A549 (cell line): Measurements from ENCODE around the gene EPS15. TPM values are rescaled to one million over a fixed set of nuclear protein-coding genes. Genes with fewer than 3 reads are reported as not detected.

Experiments
- ATAC-seq, 2 experiments: fragments of 200-7000 bp in 1 of 2; fragments of >200 bp in 1 of 2; cut with Nextera tagmentation in 1 of 2; cut with Tn5 transposase in 1 of 2; 3 replicates each; pipeline versions ENCODE4 v1.8.0 to v1.9.1; 2018 to 2020; ENCODE audit warnings: mild to moderate bottlenecking in 1 of 2, moderate library complexity in 1 of 2
- CTCF ChIA-PET: fragments of 300-600 bp; sonication (Branson Sonifier 250); formaldehyde crosslinking; extraction: SDS; loops from one replicate; lab custom pipeline; 2021; ENCODE audit warnings: antibody characterized with exemption, inconsistent platforms; lab: Yijun Ruan, JAX
- POLR2A ChIA-PET: fragments of 350-600 bp; formaldehyde crosslinking; extraction: SDS; loops from one replicate; lab custom pipeline; 2021; ENCODE audit warnings: antibody characterized with exemption, inconsistent platforms; lab: Yijun Ruan, JAX
- DNase-seq, 2 experiments: peaks; one replicate each; pipeline versions ENCODE4 v3.0.0 to v3.0.0-alpha.2; 2011 to 2016; ENCODE audit warnings: low read depth in 1 of 2, low spot score in 1 of 2
- FAIRE-seq: peaks from 2 replicates; lab custom pipeline; 2011; peaks lifted over from hg19 to GRCh38; lab: Jason Lieb, UNC
- H3K27ac ChIP-seq, 2 experiments: fragments of >200 bp; sonication (Bioruptor Twin); formaldehyde crosslinking; 3 replicates each; pipeline ENCODE4 v1.5.1; 2016 to 2017
- H3K4me1 ChIP-seq: fragments of >200 bp; sonication (Bioruptor Twin); formaldehyde crosslinking; 3 replicates; pipeline ENCODE4 v1.6.1; 2016
- H3K4me2 ChIP-seq: fragments of >200 bp; sonication (Bioruptor Twin); formaldehyde crosslinking; 3 replicates; pipeline ENCODE4 v1.6.1; 2016
- H3K4me3 ChIP-seq: fragments of >200 bp; sonication (Bioruptor Twin); formaldehyde crosslinking; 3 replicates; pipeline ENCODE4 v1.5.1; 2016
- H3K9me3 ChIP-seq: fragments of >200 bp; sonication (Bioruptor Twin); formaldehyde crosslinking; 3 replicates; pipeline ENCODE4 v1.6.1; 2016
- CBX8 ChIP-seq: fragments of 200-600 bp; sonication (generic); IDR thresholded peaks from 2 replicates; pipeline ENCODE4 v1.6.1; 2016
- CEBPB ChIP-seq, 2 experiments: fragments of >200 bp in 1 of 2; sonication (Bioruptor Twin) in 1 of 2; formaldehyde crosslinking in 1 of 2; IDR thresholded peaks; 2 replicates each; pipeline ENCODE4 v1.6.1; 2012 to 2016
- EHF ChIP-seq: fragments of 250-450 bp; sonication (Bioruptor Pico); IDR thresholded peaks from 2 replicates; pipeline ENCODE4 v1.5.0; 2020; ENCODE audit warnings: mild to moderate bottlenecking
- EHMT2 ChIP-seq: fragments of 200-600 bp; sonication (generic); IDR thresholded peaks from 2 replicates; pipeline ENCODE4 v1.6.1; 2016; ENCODE audit warnings: antibody characterized with exemption, low read depth, mild to moderate bottlenecking, moderate library complexity
- EP300 ChIP-seq, 2 experiments: fragments of >200 bp; sonication (Bioruptor Twin); formaldehyde crosslinking; IDR thresholded peaks; 2 replicates in 1 of 2; 3 replicates in 1 of 2; pipeline ENCODE4 v1.6.1; 2016 to 2017
- ESRRA ChIP-seq: fragments of 150-350 bp; IDR thresholded peaks from 2 replicates; pipeline ENCODE4 v1.6.1; 2014; ENCODE audit warnings: mild to moderate bottlenecking, low read length, borderline replicate concordance
- FOXS1 ChIP-seq: fragments of 250-450 bp; sonication (Bioruptor Pico); IDR thresholded peaks from 2 replicates; pipeline ENCODE4 v1.5.0; 2020; ENCODE audit warnings: mild to moderate bottlenecking, moderate library complexity
- HMGXB4 ChIP-seq: fragments of 250-450 bp; sonication (Bioruptor Pico); IDR thresholded peaks from 2 replicates; pipeline ENCODE4 v1.5.0; 2021; ENCODE audit warnings: mild to moderate bottlenecking, moderate library complexity, borderline replicate concordance
- HOXA7 ChIP-seq: fragments of 250-450 bp; sonication (Bioruptor Pico); IDR thresholded peaks from 2 replicates; pipeline ENCODE4 v1.5.0; 2020; ENCODE audit warnings: mild to moderate bottlenecking, moderate library complexity
- KDM1A ChIP-seq: fragments of 200-600 bp; sonication (generic); IDR thresholded peaks from 2 replicates; pipeline ENCODE4 v1.6.1; 2016; ENCODE audit warnings: low read depth, mild to moderate bottlenecking
- KDM5A ChIP-seq: fragments of 200-600 bp; sonication (generic); IDR thresholded peaks from 2 replicates; pipeline ENCODE4 v1.6.1; 2016; ENCODE audit warnings: antibody characterized with exemption, mild to moderate bottlenecking
- MAFK ChIP-seq: fragments of 450-650 bp; IDR thresholded peaks from 2 replicates; pipeline ENCODE4 v1.6.1; 2014; ENCODE audit not compliant: partially characterized antibody
- MAZ ChIP-seq: fragments of 150-350 bp; IDR thresholded peaks from 2 replicates; pipeline ENCODE4 v1.6.1; 2014; ENCODE audit warnings: antibody characterized with exemption, low read depth, low read length, borderline replicate concordance
- MYC ChIP-seq: IDR thresholded peaks from 2 replicates; pipeline ENCODE4 v1.6.1; 2012; ENCODE audit warnings: mild to moderate bottlenecking, inconsistent platforms, low read length, improper control_type of control experiment, borderline replicate concordance
- RARB ChIP-seq: fragments of 250-450 bp; sonication (Bioruptor Pico); IDR thresholded peaks from 2 replicates; pipeline ENCODE4 v1.8.0; 2021; ENCODE audit warnings: mild to moderate bottlenecking, moderate library complexity
- RNF2 ChIP-seq: fragments of 200-600 bp; sonication (generic); IDR thresholded peaks from 2 replicates; pipeline ENCODE4 v1.6.1; 2016; ENCODE audit warnings: low read depth, mild to moderate bottlenecking, antibody characterized with exemption, moderate library complexity, borderline replicate concordance
- SREBF2 ChIP-seq: fragments of 450-650 bp; IDR thresholded peaks from 2 replicates; pipeline ENCODE4 v1.6.1; 2014; ENCODE audit warnings: mild to moderate bottlenecking, moderate library complexity
- TP53 ChIP-seq: fragments of 250-450 bp; sonication (Bioruptor Pico); IDR thresholded peaks from 2 replicates; pipeline ENCODE4 v1.5.0; 2021; ENCODE audit warnings: mild to moderate bottlenecking, moderate library complexity
- ZSCAN20 ChIP-seq: fragments of 250-450 bp; sonication (Bioruptor Pico); IDR thresholded peaks from 2 replicates; pipeline ENCODE4 v1.8.0; 2022; ENCODE audit warnings: mild to moderate bottlenecking, moderate library complexity
- WGBS: methylation state at CpG from one replicate; pipeline ENCODE4 v1.1.6; 2017; ENCODE audit errors: missing lambda C conversion rate; 5-methylcytosine and 5-hydroxymethylcytosine counted together
- polyA plus RNA-seq, 4 experiments: library from polyadenylated mRNA; depleted of rRNA in 3 of 4; stranded (reverse); fragments of >200 nt; fragmentation: RNase III in 1 of 4; extraction: RNeasy Plus Mini Kit Qiagen cat#74134 plus additional on column Dnase treatment in 1 of 4; gene quantifications; 2 replicates in 3 of 4; 3 replicates in 1 of 4; pipeline ENCODE4 v1.2.3, GENCODE V29; 2011 to 2017
- TF ChIP-seq, protein P1 (sequence below): fragments of >200 bp; sonication (Bioruptor Twin); formaldehyde crosslinking; IDR thresholded peaks from 2 replicates; pipeline ENCODE4 v1.6.1; 2016
- TF ChIP-seq, protein P2 (sequence below): fragments of 150-350 bp; IDR thresholded peaks from 2 replicates; pipeline ENCODE4 v1.6.1; 2014; ENCODE audit warnings: low read depth, mild to moderate bottlenecking, low read length
- TF ChIP-seq, protein P3 (sequence below): fragments of 450-650 bp; IDR thresholded peaks from 2 replicates; pipeline ENCODE4 v1.6.1; 2014; ENCODE audit warnings: antibody characterized with exemption

The EPS15 gene
- polyA plus RNA-seq, 2 of the 4 experiments (the other 2 are of a cell fraction) = 10.9 to 35.4 TPM

DNA sequence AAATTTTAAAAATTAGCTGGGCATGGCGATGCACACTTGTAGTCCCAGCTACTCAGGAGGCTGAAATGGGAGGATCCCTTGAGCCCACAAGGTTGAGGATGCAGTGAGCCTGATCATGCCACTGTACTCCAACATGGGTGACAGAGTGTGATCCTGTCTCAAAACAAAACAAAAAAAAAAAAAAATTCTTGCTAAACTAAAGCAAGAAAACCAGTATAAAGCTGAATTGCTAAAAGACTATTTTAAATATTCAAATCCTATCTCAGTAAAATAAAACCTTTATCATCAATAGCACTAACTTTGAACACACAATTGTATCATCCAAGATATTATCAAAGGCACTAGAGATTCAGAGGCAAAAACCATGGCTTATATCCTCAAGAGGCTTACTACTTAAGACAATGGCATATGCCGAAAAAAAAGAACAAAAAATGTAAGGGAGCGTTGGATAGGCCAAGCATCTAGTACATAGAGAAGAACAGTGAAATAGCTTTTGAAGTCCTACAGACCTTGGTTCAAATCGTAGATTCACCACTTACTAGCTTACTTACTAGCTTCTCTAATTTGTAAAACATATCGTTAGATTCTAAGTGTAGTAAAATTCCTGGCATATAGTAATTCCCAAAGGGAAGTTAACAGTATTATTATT, 3.6 kb downstream of the EPS15 start:
- FAIRE-seq = no peak
- H3K4me1 ChIP-seq = peaks cover 24% of the 10 kb centered on the region; the same call in 2 of the 3 replicates
- no peak overlapping the region for H3K4me3 ChIP-seq
- no peak for ATAC-seq
- TF ChIP-seq MYC = no peak
- TF ChIP-seq CEBPB (IDR thresholded peaks at IDR 0.05) = no peak
- TF ChIP-seq, protein P1, sequence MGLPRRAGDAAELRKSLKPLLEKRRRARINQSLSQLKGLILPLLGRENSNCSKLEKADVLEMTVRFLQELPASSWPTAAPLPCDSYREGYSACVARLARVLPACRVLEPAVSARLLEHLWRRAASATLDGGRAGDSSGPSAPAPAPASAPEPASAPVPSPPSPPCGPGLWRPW = no peak
- no peak for TF ChIP-seq FOXS1 (CRISPR knock-in tag)
- 90% methylated on average over 5 of the region's 5 CpGs for WGBS
- POLR2A ChIA-PET = interaction anchor here (0.6 kb wide), 1 partner anchor 94 kb away, joined by 3 read pairs; no protein-coding TSS in a partner anchor
- H3K27ac ChIP-seq = no peak overlapping the region
- DNase-seq = no peak
- no peak overlapping the region for H3K4me2 ChIP-seq
- CTCF ChIA-PET = interaction anchor here (0.8 kb wide), 1 partner anchor 20 kb away, joined by 3 read pairs; no protein-coding TSS in a partner anchor
- H3K9me3 ChIP-seq = no peaks in the 10 kb centered on the region

DNA sequence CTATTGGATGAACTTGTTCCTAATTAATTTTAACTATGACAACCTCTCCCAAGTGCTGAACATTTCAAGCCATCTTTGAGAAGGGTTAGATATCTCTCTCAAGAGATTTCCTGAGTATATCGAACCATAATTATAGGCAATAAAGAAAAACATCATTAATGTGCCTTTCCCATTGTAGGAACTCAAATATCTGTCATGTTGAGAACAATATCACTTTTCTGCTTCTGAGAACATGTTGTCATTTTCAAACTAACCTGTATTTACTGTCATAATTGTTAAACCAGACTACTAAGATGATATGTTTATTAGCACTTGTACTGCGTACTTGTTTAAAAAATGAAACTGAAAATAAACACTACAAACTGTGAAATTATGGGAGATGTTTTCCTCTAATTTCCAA, 4.3 kb downstream of the EPS15 start:
- CTCF ChIA-PET = interaction anchor here (0.8 kb wide), 1 partner anchor 21 kb away, joined by 3 read pairs; no protein-coding TSS in a partner anchor
- no peak for ATAC-seq
- peaks cover 28% of the 10 kb centered on the region; the same call in 2 of the 3 replicates for H3K4me1 ChIP-seq
- H3K4me2 ChIP-seq = no peak overlapping the region
- no peaks in the 10 kb centered on the region for H3K9me3 ChIP-seq
- WGBS = 87% methylated on average over 2 of the region's 2 CpGs
- TF ChIP-seq HOXA7 (no peak), CBX8 (no peak), EP300 (IDR thresholded peaks at IDR 0.05) (no peak), MAFK (no peak), RNF2 (no peak), MAZ (no peak), KDM5A (no peak), KDM1A (no peak), RARB (no peak), ESRRA (no peak), SREBF2 (no peak), EHMT2 (no peak), TP53 (no peak), EHF (CRISPR knock-in tag) (no peak), ZSCAN20 (CRISPR knock-in tag) (no peak), HMGXB4 (CRISPR knock-in tag) (no peak)
- TF ChIP-seq, protein P2, sequence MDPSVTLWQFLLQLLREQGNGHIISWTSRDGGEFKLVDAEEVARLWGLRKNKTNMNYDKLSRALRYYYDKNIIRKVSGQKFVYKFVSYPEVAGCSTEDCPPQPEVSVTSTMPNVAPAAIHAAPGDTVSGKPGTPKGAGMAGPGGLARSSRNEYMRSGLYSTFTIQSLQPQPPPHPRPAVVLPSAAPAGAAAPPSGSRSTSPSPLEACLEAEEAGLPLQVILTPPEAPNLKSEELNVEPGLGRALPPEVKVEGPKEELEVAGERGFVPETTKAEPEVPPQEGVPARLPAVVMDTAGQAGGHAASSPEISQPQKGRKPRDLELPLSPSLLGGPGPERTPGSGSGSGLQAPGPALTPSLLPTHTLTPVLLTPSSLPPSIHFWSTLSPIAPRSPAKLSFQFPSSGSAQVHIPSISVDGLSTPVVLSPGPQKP = no peak
- TF ChIP-seq, protein P3, sequence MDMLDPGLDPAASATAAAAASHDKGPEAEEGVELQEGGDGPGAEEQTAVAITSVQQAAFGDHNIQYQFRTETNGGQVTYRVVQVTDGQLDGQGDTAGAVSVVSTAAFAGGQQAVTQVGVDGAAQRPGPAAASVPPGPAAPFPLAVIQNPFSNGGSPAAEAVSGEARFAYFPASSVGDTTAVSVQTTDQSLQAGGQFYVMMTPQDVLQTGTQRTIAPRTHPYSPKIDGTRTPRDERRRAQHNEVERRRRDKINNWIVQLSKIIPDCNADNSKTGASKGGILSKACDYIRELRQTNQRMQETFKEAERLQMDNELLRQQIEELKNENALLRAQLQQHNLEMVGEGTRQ = no peak
- no peak for DNase-seq
- no peak overlapping the region for H3K4me3 ChIP-seq
- POLR2A ChIA-PET = no interaction called here
- FAIRE-seq = no peak
- H3K27ac ChIP-seq = no peak overlapping the region
